Sigmoid colon (tissue), 7 donors: Measurements from ENCODE around the gene CDON. TPM values are rescaled to one million over a fixed set of nuclear protein-coding genes. Genes with fewer than 3 reads are reported as not detected.

ENCODE experiments used
- DNase-seq: peaks from one replicate; pipeline ENCODE4 v3.0.0-alpha.2; 2019
- H3K27ac ChIP-seq, 4 donors: fragments of 200-600 bp; sonication (generic); one replicate each; pipeline ENCODE4 v1.5.1; 2016 to 2019; ENCODE audit warnings: mild to moderate bottlenecking in 1 of 4
- H3K27me3 ChIP-seq, 3 donors: fragments of 200-600 bp; sonication (generic); one replicate each; pipeline ENCODE4 v1.5.1; 2019; ENCODE audit warnings: mild to moderate bottlenecking in 1 of 3
- H3K36me3 ChIP-seq, 4 donors: fragments of 200-600 bp; sonication (generic); one replicate each; pipeline ENCODE4 v1.5.1; 2016 to 2019
- H3K4me1 ChIP-seq, 4 donors: fragments of 200-600 bp; sonication (generic); one replicate each; pipeline ENCODE4 v1.5.1; 2017 to 2019
- H3K4me3 ChIP-seq, 4 donors: fragments of 200-600 bp; sonication (generic); one replicate each; pipeline ENCODE4 v1.5.1; 2017 to 2019; ENCODE audit warnings: mild to moderate bottlenecking in 2 of 4, moderate library complexity in 1 of 4
- H3K9me3 ChIP-seq, 4 donors: fragments of 200-600 bp in 3 of 4; sonication (generic) in 3 of 4; one replicate each; pipeline versions ENCODE4 v1.5.1 to v1.6.1; 2013 to 2019
- EP300 ChIP-seq, 4 donors: sonication (generic); formaldehyde crosslinking; IDR thresholded peaks; one replicate each; pipeline ENCODE4 v1.6.1; 2017; ENCODE audit warnings: antibody characterized with exemption in 4 of 4
- POLR2A ChIP-seq, 2 donors: fragments of 450-650 bp; IDR thresholded peaks; one replicate each; pipeline ENCODE4 v1.6.1; 2016; ENCODE audit warnings: antibody characterized with exemption in 2 of 2, mild to moderate bottlenecking in 2 of 2, moderate library complexity in 2 of 2
- POLR2AphosphoS5 ChIP-seq, 4 donors: sonication (generic); formaldehyde crosslinking; IDR thresholded peaks; one replicate each; pipeline ENCODE4 v1.6.1; 2017; ENCODE audit warnings: antibody characterized with exemption in 4 of 4
- WGBS, 2 donors: extraction: QIAGEN DNeasy Blood & Tissue Kit; methylation state at CpG; one replicate each; pipeline ENCODE4 v1.1.7; 2013; 5-methylcytosine and 5-hydroxymethylcytosine counted together
- intact Hi-C: fragments of 100-400 bp; cut with DNase I; formaldehyde crosslinking; loops from one replicate; pipeline ENCODE4 v1.15.1; 2023
- polyA plus RNA-seq, 3 donors: library from polyadenylated mRNA; stranded (reverse); fragments of 200-250 nt; gene quantifications; one replicate each; pipeline ENCODE4 v1.2.3, GENCODE V29; 2013
- total RNA-seq, 4 donors: library from RNA; depleted of rRNA; stranded (reverse); fragments of >200 nt; gene quantifications; one replicate each; pipeline ENCODE4 v1.1.0, GENCODE V29; 2016
- TF ChIP-seq, protein P1 (sequence below), 4 experiments: fragments of 450-650 bp in 3 of 4; fragments of 200-600 bp in 1 of 4; IDR thresholded peaks; one replicate each; pipeline ENCODE4 v1.5.1; 2016 to 2019; ENCODE audit warnings: antibody characterized with exemption in 4 of 4, mild to moderate bottlenecking in 3 of 4, moderate library complexity in 2 of 4
- donor health status: healthy with polysubstance abuse.
- donor health status: Bipolar disorder and iron deficiency.
- donor health status: healthy.

CDON gene
- total and polyA plus RNA-seq, 7 donors = under 0.01 to 88.1 (median 48.9) TPM

DNA sequence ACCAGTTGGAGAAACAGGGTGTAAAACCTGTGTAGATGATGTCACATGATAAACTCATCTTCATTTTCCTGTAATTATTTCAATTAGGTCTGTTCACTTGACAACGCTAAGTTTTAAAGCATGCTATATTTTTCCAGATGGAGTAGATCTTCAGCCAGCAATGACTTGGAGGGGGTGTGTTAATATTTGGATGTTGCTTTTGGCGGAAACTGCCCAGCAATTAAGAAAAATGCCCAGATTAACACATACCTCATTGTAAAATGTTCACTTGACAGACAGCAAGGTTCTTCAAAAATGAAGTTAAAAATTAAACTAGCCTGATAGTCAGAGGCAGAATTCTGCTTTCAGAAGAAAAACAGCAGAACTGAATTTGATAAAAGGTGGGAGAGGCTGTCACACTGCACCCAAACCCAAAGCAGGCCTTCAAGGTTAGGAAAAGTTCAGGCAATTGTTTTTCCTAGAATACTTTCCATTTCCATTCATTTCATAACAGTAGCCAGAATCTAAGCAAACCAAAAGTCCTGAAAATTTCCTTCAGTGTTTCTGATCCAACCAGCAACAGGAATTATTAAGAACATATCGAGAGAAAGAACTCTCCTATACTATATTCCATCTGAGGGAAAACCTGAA is 83.8 kb downstream of the CDON start:
- Histone ChIP-seq H3K27me3 (no peaks in the 10 kb centered on the region), H3K4me1 (peaks cover 0 to 6% (median 0%) of the 10 kb centered on the region in 4 donors), H3K9me3 (no peaks in the 10 kb centered on the region), H3K36me3 (peaks cover 0 to 74% (median 6%) of the 10 kb centered on the region in 4 donors), H3K4me3 (no peak overlapping the region), H3K27ac (no peak overlapping the region)
- 81 to 82% methylated on average over 3 of the region's 3 CpGs for WGBS, 2 donors
- intact Hi-C loops = no loop called here
- no peak for DNase-seq
- TF ChIP-seq POLR2AphosphoS5 (IDR thresholded peaks at IDR 0.05) = no peak
- TF ChIP-seq POLR2A (IDR thresholded peaks at IDR 0.05) = no peak
- no peak for TF ChIP-seq EP300 (IDR thresholded peaks at IDR 0.05)
- TF ChIP-seq, protein P1, sequence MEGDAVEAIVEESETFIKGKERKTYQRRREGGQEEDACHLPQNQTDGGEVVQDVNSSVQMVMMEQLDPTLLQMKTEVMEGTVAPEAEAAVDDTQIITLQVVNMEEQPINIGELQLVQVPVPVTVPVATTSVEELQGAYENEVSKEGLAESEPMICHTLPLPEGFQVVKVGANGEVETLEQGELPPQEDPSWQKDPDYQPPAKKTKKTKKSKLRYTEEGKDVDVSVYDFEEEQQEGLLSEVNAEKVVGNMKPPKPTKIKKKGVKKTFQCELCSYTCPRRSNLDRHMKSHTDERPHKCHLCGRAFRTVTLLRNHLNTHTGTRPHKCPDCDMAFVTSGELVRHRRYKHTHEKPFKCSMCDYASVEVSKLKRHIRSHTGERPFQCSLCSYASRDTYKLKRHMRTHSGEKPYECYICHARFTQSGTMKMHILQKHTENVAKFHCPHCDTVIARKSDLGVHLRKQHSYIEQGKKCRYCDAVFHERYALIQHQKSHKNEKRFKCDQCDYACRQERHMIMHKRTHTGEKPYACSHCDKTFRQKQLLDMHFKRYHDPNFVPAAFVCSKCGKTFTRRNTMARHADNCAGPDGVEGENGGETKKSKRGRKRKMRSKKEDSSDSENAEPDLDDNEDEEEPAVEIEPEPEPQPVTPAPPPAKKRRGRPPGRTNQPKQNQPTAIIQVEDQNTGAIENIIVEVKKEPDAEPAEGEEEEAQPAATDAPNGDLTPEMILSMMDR (IDR thresholded peaks at IDR 0.05) = no peak

DNA sequence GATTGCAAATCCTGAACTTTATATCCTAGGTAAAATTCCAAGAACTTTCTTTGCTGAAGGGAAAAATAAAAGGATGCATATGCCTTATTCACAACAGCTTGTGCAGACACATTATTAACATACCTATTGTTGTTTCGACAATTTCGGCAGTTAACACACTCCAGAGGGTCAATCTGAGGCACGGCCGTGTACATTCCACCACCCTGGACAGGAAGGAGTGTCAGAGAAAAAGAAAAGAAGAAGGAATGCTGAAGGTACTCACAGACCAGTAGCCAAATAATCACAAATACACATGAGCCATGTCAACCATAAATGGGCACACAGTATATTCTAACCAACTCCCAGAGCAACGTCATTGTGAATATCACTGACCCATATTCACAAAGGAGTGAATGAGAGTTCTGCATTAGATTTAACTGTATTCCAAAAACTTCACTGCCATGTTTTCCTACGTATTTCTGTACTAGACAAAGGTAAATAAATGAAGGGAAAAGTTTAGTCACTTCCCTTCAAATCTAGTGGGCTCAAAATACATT is 84.4 kb downstream of the CDON start:
- TF ChIP-seq, protein P1 (IDR thresholded peaks at IDR 0.05) = no peak
- TF ChIP-seq EP300 (IDR thresholded peaks at IDR 0.05) (no peak), POLR2A (IDR thresholded peaks at IDR 0.05) (no peak), POLR2AphosphoS5 (IDR thresholded peaks at IDR 0.05) (no peak)
- no peak overlapping the region for H3K4me3 ChIP-seq
- H3K36me3 ChIP-seq = peaks cover 0 to 73% (median 5%) of the 10 kb centered on the region in 4 donors
- H3K27ac ChIP-seq = no peak overlapping the region
- H3K27me3 ChIP-seq = no peaks in the 10 kb centered on the region
- H3K9me3 ChIP-seq = no peaks in the 10 kb centered on the region
- DNase-seq = no peak
- H3K4me1 ChIP-seq = peaks cover 0 to 6% (median 0%) of the 10 kb centered on the region in 4 donors
- 70 to 86% methylated on average over 6 of the region's 6 CpGs for WGBS, 2 donors
- intact Hi-C loops = no loop called here

DNA sequence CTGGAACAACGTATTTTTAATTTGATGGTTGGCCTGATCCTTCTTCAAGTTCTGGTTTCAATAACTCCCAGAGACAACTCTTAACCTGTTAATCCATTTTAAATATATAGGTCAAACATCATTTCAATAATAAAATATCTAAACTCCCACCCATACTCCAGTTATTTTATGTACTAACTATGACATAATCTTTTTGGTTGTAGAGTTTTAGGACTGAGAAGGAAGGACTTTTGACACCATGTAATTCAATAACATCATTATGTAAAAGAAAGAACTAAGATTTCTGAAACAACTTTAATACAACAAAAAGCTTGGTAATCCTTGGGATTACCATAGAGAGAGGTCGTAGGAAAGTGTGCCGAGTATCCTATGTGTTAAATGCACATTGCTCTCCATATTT is 85.3 kb downstream of the CDON start:
- Histone ChIP-seq H3K27ac (no peak overlapping the region), H3K36me3 (peaks cover 0 to 65% (median 0%) of the 10 kb centered on the region in 4 donors), H3K27me3 (no peaks in the 10 kb centered on the region), H3K4me1 (peaks cover 0 to 6% (median 0%) of the 10 kb centered on the region in 4 donors), H3K9me3 (no peaks in the 10 kb centered on the region), H3K4me3 (no peak overlapping the region)
- TF ChIP-seq POLR2A (IDR thresholded peaks at IDR 0.05) = no peak
- no peak for TF ChIP-seq POLR2AphosphoS5 (IDR thresholded peaks at IDR 0.05)
- TF ChIP-seq, protein P1 (IDR thresholded peaks at IDR 0.05) = no peak
- no peak for TF ChIP-seq EP300 (IDR thresholded peaks at IDR 0.05)
- WGBS, 2 donors = 85 to 87% methylated on average over 3 of the region's 3 CpGs
- intact Hi-C loops = no loop called here
- no peak for DNase-seq

DNA sequence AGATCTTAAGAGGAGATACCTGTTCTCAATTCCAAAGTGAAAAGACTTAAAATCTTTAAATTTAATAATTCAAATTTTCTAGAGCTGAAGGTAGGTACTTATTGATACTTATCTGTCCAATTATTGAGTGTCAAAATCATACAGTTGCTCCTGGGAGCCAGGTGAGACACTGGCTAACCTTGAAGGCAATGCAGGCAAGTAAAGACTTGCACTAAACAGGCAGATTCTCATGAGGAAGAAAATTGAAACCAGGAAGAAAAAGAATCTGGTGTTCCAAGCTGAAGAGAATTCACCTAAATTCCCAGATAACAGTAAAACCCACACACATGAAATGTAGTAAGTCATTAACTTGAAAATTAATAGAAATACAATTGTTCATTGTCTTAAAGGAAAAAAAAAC is 86.5 kb downstream of the CDON start:
- Histone ChIP-seq H3K27me3 (no peaks in the 10 kb centered on the region), H3K9me3 (no peaks in the 10 kb centered on the region), H3K27ac (no peak overlapping the region), H3K36me3 (peaks cover 0 to 55% (median 0%) of the 10 kb centered on the region in 4 donors), H3K4me1 (peaks cover 0 to 6% (median 0%) of the 10 kb centered on the region in 4 donors), H3K4me3 (no peak overlapping the region)
- DNase-seq = no peak
- intact Hi-C loops = no loop called here
- TF ChIP-seq, protein P1 (IDR thresholded peaks at IDR 0.05) = no peak
- TF ChIP-seq EP300 (IDR thresholded peaks at IDR 0.05) = no peak
- no peak for TF ChIP-seq POLR2AphosphoS5 (IDR thresholded peaks at IDR 0.05)
- TF ChIP-seq POLR2A (IDR thresholded peaks at IDR 0.05) = no peak
